GM12865 (cell line): ENCODE measurements around the gene LDLRAD4.

Experiments used
- DNase-seq: peaks from one replicate; pipeline ENCODE4 v3.0.0; 2010; ENCODE audit warnings: low read depth
- H3K4me3 ChIP-seq: 2 replicates; pipeline ENCODE4 v1.5.1; 2011; ENCODE audit warnings: mild to moderate bottlenecking, low read depth, low read length, control low read depth
- CTCF ChIP-seq: IDR thresholded peaks from 2 replicates; pipeline ENCODE4 v1.5.1; 2011; ENCODE audit warnings: low read length, control low read depth, low read depth, inconsistent platforms; ENCODE audit not compliant: insufficient read depth; ENCODE audit errors: missing control alignments

Gene LDLRAD4

GRCh38 chr18:13579874-13580273 is 361.3 kb downstream of the LDLRAD4 start:
- TF ChIP-seq CTCF, result no peak
- H3K4me3 ChIP-seq, result no peak overlapping the region
- no peak for DNase-seq

GRCh38 chr18:13580351-13580750 is 361.8 kb downstream of the LDLRAD4 start:
- TF ChIP-seq CTCF, result no peak
- no peak overlapping the region for H3K4me3 ChIP-seq
- DNase-seq, result no peak

- no peak for DNase-seq
- no peak overlapping the region for H3K4me3 ChIP-seq
- TF ChIP-seq CTCF, result no peak
Measured at GRCh38 chr18:13580991-13581390, 362.4 kb downstream of the LDLRAD4 start.

- DNase-seq, result no peak
- H3K4me3 ChIP-seq, result no peak overlapping the region
- no peak for TF ChIP-seq CTCF
Measured at GRCh38 chr18:13581496-13582177, 363.1 kb downstream of the LDLRAD4 start.

GRCh38 chr18:13582178-13582670 is 363.7 kb downstream of the LDLRAD4 start:
- no peak overlapping the region for H3K4me3 ChIP-seq
- TF ChIP-seq CTCF, result no peak
- DNase-seq, result no peak

- no peak for TF ChIP-seq CTCF
- H3K4me3 ChIP-seq, result no peak overlapping the region
- no peak for DNase-seq
Measured at GRCh38 chr18:13583576-13584550, 365.3 kb downstream of the LDLRAD4 start.
